ENCODE results near the gene MORC4.

- TF ChIP-seq TP53 (CRISPR knock-in tag; IDR thresholded peaks at IDR 0.05) (no peak), POLR2A (IDR thresholded peaks at IDR 0.05; ENCODE audit: low read length) (no peak), MYC (IDR thresholded peaks at IDR 0.05; ENCODE audit: borderline replicate concordance, low read length) (no peak), REST (IDR thresholded peaks at IDR 0.05) (no peak)
- TF ChIP-seq, protein P1, sequence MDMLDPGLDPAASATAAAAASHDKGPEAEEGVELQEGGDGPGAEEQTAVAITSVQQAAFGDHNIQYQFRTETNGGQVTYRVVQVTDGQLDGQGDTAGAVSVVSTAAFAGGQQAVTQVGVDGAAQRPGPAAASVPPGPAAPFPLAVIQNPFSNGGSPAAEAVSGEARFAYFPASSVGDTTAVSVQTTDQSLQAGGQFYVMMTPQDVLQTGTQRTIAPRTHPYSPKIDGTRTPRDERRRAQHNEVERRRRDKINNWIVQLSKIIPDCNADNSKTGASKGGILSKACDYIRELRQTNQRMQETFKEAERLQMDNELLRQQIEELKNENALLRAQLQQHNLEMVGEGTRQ (IDR thresholded peaks at IDR 0.05): no peak
- TF ChIP-seq, protein P2, sequence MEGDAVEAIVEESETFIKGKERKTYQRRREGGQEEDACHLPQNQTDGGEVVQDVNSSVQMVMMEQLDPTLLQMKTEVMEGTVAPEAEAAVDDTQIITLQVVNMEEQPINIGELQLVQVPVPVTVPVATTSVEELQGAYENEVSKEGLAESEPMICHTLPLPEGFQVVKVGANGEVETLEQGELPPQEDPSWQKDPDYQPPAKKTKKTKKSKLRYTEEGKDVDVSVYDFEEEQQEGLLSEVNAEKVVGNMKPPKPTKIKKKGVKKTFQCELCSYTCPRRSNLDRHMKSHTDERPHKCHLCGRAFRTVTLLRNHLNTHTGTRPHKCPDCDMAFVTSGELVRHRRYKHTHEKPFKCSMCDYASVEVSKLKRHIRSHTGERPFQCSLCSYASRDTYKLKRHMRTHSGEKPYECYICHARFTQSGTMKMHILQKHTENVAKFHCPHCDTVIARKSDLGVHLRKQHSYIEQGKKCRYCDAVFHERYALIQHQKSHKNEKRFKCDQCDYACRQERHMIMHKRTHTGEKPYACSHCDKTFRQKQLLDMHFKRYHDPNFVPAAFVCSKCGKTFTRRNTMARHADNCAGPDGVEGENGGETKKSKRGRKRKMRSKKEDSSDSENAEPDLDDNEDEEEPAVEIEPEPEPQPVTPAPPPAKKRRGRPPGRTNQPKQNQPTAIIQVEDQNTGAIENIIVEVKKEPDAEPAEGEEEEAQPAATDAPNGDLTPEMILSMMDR (IDR thresholded peaks at IDR 0.05): no peak
- TF ChIP-seq, protein P3, sequence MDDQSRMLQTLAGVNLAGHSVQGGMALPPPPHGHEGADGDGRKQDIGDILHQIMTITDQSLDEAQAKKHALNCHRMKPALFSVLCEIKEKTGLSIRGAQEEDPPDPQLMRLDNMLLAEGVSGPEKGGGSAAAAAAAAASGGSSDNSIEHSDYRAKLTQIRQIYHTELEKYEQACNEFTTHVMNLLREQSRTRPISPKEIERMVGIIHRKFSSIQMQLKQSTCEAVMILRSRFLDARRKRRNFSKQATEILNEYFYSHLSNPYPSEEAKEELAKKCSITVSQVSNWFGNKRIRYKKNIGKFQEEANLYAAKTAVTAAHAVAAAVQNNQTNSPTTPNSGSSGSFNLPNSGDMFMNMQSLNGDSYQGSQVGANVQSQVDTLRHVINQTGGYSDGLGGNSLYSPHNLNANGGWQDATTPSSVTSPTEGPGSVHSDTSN (IDR thresholded peaks at IDR 0.05): no peak
Observed at GRCh38 chrX:106997611-106998010, 2.4 kb downstream of the MORC4 start.
